ENCODE measurements around the gene ADCK2.

GRCh38 chr7:140691376-140692045 is 18.8 kb downstream of the ADCK2 start:
- TF ChIP-seq POLR2A (IDR thresholded peaks at IDR 0.05) (no peak), CTCF (IDR thresholded peaks at IDR 0.05) (no peak)

All from prostate gland (tissue), 2 donors.